Measurements from ENCODE around the gene MAPK7.
A peak's percentile ranks its signal among the peaks of the same experiment; 100 is the strongest.

Gene MAPK7

GRCh38 chr17:19401321-19402010 lies 23.2 kb downstream of the MAPK7 start:
- DNase-seq (ENCODE audit: low spot score): no peak

DNA sequence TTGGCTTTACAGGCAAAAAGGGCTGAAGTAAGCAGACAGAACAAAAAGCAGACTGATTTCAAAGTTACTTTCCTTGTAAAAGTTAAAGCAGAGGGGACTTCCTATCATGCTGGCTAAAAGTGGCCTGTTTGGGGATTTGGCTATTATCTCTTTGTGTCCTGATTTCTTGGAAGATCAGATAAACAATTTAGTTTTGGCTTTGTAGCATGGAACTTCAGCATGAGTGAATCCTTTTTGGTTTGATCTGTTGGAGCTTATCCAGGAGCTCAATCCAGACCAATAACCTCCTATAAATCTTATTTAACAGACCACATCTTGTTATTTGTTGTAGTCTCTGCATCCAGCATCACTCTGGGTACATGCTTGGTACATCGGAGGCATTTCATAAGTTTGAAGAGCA lies 23.9 kb downstream of the MAPK7 start:
- DNase-seq (ENCODE audit: low spot score): no peak

GRCh38 chr17:19403021-19403420 lies 24.7 kb downstream of the MAPK7 start:
- DNase-seq (ENCODE audit: low spot score): no peak

GRCh38 chr17:19404264-19404663 lies 26.0 kb downstream of the MAPK7 start:
- no peak for DNase-seq (ENCODE audit: low spot score)

DNA sequence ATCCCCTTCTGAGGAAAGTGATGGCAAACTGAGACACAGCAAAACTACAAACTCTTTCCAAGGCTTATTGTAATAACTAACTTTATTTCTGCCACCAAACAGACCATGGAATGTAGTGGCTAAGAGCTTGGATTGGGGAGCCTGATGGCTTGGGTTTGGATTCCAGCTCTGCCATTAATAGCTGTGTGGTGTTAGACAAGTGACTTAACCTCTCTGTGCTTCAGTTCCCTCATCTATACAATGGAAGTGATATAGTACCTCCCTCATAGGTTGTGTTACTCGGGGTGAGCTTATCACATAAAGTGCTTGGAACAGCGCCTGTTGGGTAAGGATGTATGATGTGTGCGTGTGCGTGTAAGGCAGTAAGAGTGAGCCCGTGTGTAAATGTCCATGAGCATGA lies 26.8 kb downstream of the MAPK7 start:
- no peak for DNase-seq (ENCODE audit: low spot score)

DNA sequence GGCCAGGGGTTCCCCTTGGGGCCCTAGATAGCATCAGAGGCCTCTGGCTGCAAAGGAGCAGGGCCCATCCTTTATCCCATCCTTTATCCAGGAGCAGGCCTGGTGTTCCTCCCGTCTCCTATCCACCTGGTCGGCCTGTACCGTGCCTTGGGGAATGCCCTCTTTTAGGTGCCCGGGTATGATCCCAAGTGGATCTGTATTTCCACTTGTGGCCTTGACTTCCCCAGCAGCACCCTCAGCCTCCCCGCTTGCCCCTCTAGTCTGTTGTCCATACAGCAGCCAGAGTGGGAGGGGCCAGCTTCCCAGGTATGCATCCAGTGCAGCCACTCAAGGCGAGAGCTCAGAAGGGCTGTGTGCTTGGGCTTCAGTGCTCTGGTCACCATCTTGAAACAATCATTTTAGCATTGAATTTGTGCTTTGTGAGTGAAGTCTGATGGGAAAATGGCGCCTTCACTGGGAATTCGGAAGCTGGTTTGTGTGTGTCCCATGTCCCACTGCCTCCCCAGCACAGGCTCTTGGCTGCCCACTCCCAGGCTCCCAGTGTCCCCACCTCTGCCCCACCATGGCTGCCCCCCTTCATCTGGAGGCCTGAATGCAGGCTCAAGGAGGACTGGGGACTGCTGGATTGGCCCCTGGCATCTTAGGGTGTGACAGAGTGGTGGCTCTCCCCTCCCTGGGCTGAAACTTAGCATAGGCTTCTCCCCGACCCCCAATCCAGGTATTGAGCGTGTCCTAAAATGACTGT lies 29.5 kb downstream of the MAPK7 start:
- DNase-seq (ENCODE audit: low spot score): no peak

DNA sequence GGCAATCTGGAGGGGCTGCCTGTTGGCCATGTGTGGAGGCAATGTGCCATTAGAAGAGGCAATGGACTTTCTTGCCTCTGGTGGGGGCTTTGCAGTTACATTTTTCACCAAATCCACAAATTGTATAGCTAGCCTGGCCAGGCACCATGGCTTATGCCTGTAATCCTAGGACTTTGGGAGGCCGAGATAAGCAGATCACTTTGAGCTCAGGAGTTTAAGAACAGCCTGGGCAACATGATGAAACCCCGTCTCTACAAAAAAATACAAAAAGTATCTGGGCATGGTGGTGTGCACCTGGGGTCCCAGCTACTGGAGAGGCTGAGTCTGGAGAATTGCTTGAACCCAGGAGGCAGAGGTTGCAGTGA lies 30.0 kb downstream of the MAPK7 start:
- DNase-seq (ENCODE audit: low spot score): no peak

- no peak for DNase-seq (ENCODE audit: low spot score)
Measured at GRCh38 chr17:19409066-19409465, 30.8 kb downstream of the MAPK7 start.

DNA sequence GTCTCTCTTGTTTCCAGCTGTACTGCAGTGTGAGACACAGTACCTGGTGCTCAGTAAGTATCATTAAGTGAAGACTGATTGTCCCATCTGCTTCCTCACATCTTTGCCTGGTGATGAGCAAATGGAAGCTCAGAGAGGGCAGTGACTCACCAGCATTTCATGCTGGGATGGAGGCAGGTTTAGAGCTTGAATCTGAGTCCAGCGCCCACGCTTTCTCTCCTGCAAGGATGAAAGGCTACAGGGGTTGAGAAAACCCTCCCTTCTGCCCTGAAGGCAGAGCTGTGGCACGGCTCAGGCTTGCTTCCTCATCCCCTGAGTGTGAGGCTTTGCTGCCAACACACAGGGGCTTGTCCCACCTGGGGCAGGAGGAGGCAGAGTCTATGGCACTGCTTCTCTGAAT lies 31.2 kb downstream of the MAPK7 start:
- peak; percentile 29 for DNase-seq (ENCODE audit: low spot score)

DNA sequence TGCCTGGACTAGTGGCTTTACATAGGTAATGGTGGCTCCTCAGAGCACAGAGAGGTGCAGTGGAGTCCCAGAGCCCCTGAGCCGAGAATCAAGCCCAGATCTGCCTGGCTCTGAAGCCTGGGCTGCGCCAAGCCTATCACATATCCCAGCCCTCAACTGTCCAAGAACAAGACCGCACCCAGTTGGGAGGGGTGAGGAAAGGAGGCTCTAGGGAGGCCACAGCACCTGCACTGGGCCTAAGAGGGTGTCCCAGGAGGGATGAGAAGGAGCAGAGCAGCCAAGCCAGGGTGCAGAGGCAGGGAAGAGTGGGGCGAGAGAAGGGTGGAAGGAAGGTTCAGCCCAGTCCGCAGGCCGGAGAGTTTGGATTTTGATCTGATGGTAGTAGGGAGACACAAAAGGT lies 31.8 kb downstream of the MAPK7 start:
- no peak for DNase-seq (ENCODE audit: low spot score)

DNA sequence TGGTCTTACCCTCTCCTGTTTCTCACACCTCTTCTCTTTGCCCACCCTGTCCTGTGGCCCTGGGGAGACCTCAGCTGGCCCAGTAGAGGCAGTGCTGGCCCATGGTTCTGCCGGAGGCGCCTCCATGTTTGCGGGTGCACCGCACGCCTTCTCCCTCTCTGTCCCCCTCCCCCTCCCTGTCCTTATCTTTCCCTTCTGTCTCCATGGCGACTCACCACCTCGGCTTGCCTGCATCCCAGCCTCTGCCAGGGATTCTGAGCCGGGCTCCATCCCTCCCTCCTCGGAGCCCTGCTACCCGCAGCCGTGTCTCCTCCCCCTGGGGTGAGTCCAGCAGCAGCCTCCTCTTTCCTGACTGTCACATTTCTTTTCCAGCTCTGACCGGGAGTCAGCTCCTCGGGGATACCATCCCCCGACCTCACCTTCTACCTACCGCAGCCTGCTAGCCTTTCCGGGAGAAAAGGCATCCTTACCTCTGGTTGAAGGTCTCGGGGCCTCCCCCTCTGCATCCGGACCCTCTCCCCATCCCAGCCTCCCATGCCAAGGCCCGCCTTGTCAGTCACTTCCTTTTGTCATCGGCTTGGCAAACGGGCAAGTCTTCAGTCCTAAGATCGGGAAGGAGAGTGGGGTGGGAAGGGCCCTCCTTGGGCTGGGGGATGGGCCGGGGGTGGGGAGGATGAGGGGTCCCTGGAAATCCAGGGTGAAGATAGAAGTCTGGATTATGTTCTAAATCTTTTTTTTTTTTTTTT lies 32.8 kb downstream of the MAPK7 start, which contains the start of gene RNF112:
Gene RNF112 (plus strand): TSS at position 358 of the 746 bp plus-strand sequence. CDS start 177 bp downstream, at position 535.
- peak; percentile 73 for DNase-seq (ENCODE audit: low spot score)

DNA sequence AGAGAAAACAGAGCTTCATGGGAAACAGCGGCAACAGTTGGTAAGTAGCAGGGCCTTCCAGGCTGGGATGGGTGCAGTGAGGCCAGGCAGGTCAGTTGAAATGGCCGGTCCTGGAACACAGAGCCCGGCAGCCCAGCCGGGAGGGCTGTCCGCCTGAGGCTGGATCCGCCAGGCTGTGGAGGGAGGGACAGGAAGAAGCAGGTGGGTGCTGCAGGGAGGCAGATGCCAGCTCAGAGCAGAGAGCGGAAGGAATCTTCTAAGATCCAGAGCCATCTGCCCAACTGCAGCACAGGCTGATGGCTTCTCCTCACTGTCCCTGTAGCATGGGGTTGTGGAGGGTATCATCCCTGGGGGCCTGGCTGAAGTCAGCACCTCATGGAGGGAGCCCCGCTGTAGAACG lies 33.3 kb downstream of the MAPK7 start:
- no peak for DNase-seq (ENCODE audit: low spot score)

DNA sequence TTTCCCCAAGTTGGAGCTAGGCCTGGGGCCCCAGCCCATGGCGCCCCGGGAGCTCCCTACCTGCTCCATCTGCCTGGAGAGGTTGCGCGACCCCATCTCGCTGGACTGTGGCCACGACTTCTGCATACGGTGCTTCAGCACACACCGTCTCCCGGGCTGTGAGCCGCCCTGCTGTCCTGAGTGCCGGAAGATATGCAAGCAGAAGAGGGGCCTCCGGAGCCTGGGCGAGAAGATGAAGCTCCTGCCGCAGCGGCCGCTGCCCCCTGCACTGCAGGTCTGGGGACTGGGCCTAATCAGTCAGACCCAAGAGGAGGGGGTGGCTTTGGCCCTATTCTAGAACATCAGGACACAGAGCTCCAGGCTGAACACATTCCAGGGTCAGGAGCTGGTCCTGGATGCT lies 34.2 kb downstream of the MAPK7 start:
- DNase-seq (ENCODE audit: low spot score): no peak

- no peak for DNase-seq (ENCODE audit: low spot score)
Measured at GRCh38 chr17:19412984-19413383, 34.7 kb downstream of the MAPK7 start.

GRCh38 chr17:19413761-19414160 lies 35.5 kb downstream of the MAPK7 start:
- DNase-seq (ENCODE audit: low spot score): no peak

DNA sequence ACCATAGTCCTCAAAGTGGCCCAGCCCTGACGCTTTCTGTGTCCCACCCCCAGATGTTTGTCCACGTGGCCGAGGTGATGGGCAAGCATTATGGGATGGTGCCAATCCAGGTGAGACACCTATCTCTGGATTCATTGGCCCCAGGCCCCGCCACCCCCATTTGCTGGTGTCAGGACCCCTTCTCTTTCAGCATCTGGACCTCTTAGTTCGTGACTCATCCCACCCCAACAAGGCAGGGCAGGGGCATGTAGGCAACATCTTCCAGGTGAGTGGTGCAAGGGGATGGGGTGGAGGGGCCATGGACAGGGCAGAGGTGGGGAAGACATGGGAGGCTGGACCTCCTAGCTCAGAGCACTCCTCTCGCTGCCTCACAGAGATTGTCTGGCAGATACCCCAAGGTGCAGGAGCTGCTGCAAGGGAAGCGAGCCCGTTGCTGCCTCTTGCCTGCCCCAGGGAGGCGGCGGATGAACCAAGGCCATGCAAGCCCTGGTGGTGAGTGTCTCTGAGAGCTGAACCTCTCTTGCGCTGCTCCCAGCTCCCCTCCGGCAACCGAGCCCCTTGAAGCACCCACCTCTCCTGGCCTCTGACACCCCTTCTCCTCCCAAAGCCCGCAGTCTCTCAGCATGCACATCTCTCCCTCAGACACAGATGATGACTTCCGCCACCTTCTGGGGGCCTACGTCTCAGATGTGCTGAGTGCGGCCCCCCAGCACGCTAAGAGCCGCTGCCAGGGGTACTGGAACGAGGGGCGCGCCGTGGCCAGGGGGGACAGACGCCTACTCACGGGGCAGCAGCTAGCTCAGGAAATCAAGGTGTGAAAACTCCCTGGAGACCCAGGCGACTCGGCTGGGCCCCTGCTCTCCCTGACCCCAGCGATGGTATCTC lies 36.3 kb downstream of the MAPK7 start:
- DNase-seq (ENCODE audit: low spot score): no peak

- no peak for DNase-seq (ENCODE audit: low spot score)
Measured at GRCh38 chr17:19415311-19415710, 37.0 kb downstream of the MAPK7 start.

DNA sequence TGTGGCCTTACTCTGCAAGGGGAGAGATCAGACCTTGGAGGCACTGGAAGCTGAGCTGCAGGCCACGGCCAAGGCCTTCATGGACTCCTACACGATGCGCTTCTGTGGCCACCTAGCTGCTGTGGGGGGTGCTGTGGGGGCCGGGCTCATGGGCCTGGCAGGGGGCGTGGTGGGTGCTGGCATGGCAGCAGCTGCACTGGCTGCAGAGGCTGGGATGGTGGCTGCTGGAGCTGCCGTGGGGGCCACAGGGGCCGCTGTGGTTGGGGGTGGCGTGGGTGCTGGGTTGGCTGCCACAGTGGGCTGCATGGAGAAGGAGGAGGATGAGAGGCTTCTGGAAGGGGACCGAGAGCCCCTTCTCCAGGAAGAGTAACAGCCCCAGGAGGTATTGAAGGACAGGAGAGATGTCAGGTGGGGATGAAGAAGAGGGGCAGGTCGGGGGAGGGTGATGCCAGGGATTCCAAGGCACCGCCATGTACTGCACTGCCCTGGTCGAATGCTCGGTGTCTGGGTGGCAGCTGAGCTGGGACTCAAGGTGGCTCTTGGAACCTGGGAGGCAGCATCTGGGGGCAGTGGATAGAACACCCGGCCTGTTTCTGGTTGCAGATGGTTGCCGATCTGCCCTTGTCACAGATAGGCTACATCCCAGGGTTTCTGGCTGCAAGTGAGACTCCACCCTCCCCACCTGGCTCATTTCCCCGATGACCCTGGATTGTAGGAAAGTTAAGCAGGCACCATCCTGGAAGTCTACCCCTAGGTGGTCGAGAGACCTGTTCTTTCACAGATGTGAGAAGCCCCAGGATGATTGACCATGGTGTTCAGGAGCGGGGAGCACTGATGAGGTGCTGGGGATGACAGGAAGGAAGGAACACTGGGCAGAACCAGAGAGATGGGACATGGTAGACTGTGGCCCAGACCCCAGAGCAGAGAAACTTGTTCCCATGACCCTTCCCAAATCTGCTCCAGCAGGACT lies 37.8 kb downstream of the MAPK7 start:
- DNase-seq (ENCODE audit: low spot score): no peak

DNA sequence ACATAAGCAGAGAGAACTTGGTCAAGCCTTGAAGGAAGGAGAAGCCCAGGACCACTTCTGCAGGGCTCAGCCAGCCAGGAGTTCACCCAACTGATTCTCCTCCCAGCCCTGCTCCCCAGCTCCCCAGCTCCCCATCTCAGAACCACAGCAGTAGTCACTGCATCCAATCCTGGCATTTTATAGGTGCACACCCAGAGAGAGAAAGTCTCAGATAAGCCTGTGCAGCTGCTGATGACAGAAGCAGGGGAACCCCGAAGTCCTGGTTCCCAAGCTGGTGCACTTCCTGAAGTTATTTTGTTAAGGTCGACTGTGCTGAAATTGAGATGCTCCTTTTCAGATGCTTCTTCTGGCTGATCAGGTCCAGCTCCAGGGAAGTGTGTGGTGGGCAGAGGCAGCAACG lies 39.3 kb downstream of the MAPK7 start:
- DNase-seq (ENCODE audit: low spot score): no peak

GRCh38 chr17:19418251-19418992 lies 40.1 kb downstream of the MAPK7 start:
- no peak for DNase-seq (ENCODE audit: low spot score)

Measured in AG08396 (cell line).